HEK293 (cell line): ENCODE data around the gene CYP2B6.

ENCODE experiments used
- CTCF ChIA-PET: fragments of 350-600 bp; formaldehyde crosslinking; extraction: SDS; loops from one replicate; lab custom pipeline; 2021; ENCODE audit warnings: antibody characterized with exemption; lab: Yijun Ruan, JAX
- POLR2A ChIA-PET: fragments of 300-600 bp; formaldehyde crosslinking; extraction: SDS; loops from one replicate; lab custom pipeline; 2020; ENCODE audit warnings: antibody characterized with exemption, inconsistent platforms; lab: Yijun Ruan, JAX
- H3K27ac ChIP-seq: fragments of 200-500 bp; sonication (Bioruptor generic); 2 replicates; pipeline ENCODE4 v1.5.1; 2014; ENCODE audit warnings: low read depth, low read length, control low read depth, inconsistent platforms; ENCODE audit errors: extremely low read depth
- H3K36me3 ChIP-seq, 2 experiments: fragments of 200-500 bp in 1 of 2; sonication (Bioruptor generic) in 1 of 2; 1 replicate in 1 of 2; 2 replicates in 1 of 2; pipeline ENCODE4 v1.5.1; 2014 to 2017; ENCODE audit warnings: inconsistent platforms in 2 of 2, low read length in 2 of 2; ENCODE audit not compliant: control insufficient read depth in 2 of 2, insufficient read depth in 1 of 2
- H3K4me1 ChIP-seq: fragments of 200-500 bp; sonication (Bioruptor generic); 2 replicates; pipeline ENCODE4 v1.5.1; 2014; ENCODE audit warnings: mild to moderate bottlenecking, low read length, inconsistent platforms; ENCODE audit not compliant: control insufficient read depth, insufficient read depth
- H3K4me3 ChIP-seq: 2 replicates; pipeline ENCODE4 v1.5.1; 2011; ENCODE audit warnings: low read depth, mild to moderate bottlenecking, control low read depth, low read length, moderate library complexity
- H3K9me3 ChIP-seq: fragments of 200-500 bp; sonication (Bioruptor generic); 2 replicates; pipeline ENCODE4 v1.5.1; 2014; ENCODE audit warnings: low read depth, low read length, inconsistent platforms; ENCODE audit not compliant: control insufficient read depth, insufficient read depth
- MEIS1 ChIP-seq: sonication (generic); formaldehyde crosslinking; IDR thresholded peaks from 2 replicates; pipeline ENCODE4 v1.8.1; 2022; ENCODE audit warnings: missing genetic modification reagents, mild to moderate bottlenecking, borderline replicate concordance
- SCRT1 ChIP-seq: fragments of 450-650 bp; formaldehyde crosslinking; IDR thresholded peaks from 2 replicates; pipeline ENCODE4 v1.5.1; 2016; ENCODE audit warnings: missing biosample characterization, missing genetic modification characterization, borderline replicate concordance
- SP7 ChIP-seq: fragments of 450-650 bp; formaldehyde crosslinking; IDR thresholded peaks from 2 replicates; pipeline ENCODE4 v1.5.1; 2016; ENCODE audit warnings: missing biosample characterization, missing genetic modification characterization
- ZBTB26 ChIP-seq: fragments of 450-650 bp; formaldehyde crosslinking; optimal IDR thresholded peaks from 2 replicates; pipeline ENCODE3; 2016; ENCODE audit warnings: missing biosample characterization, mild to moderate bottlenecking, missing genetic modification characterization
- ZNF335 ChIP-seq: fragments of 450-650 bp; formaldehyde crosslinking; conservative IDR thresholded peaks from 2 replicates; pipeline ENCODE4 v1.5.1; 2016; ENCODE audit warnings: missing biosample characterization, missing genetic modification characterization
- ZNF341 ChIP-seq: fragments of 450-650 bp; formaldehyde crosslinking; IDR thresholded peaks from 2 replicates; pipeline ENCODE4; 2016; ENCODE audit warnings: low read depth, missing biosample characterization, missing genetic modification characterization
- ZNF391 ChIP-seq: fragments of 450-650 bp; formaldehyde crosslinking; IDR thresholded peaks from 2 replicates; pipeline ENCODE4 v1.5.1; 2016; ENCODE audit warnings: low read depth, missing biosample characterization, missing genetic modification characterization, borderline replicate concordance
- ZNF513 ChIP-seq: fragments of 450-650 bp; IDR thresholded peaks from 2 replicates; pipeline ENCODE4 v1.5.1; 2018; ENCODE audit warnings: missing biosample characterization, missing genetic modification characterization
- ZNF768 ChIP-seq: fragments of 450-650 bp; formaldehyde crosslinking; IDR thresholded peaks from 2 replicates; pipeline ENCODE4 v1.5.1; 2018; ENCODE audit warnings: missing biosample characterization, mild to moderate bottlenecking, missing genetic modification characterization
- ZNF785 ChIP-seq: fragments of 450-650 bp; formaldehyde crosslinking; IDR thresholded peaks from 2 replicates; pipeline ENCODE4 v1.5.1; 2016; ENCODE audit warnings: missing biosample characterization, missing genetic modification characterization
- ZSCAN30 ChIP-seq: fragments of 450-650 bp; IDR thresholded peaks from 2 replicates; pipeline ENCODE4 v1.5.1; 2018; ENCODE audit warnings: missing biosample characterization, mild to moderate bottlenecking, missing genetic modification characterization, moderate library complexity
- TF ChIP-seq, protein P1 (sequence below): fragments of 450-650 bp; formaldehyde crosslinking; IDR thresholded peaks from 2 replicates; pipeline ENCODE4 v1.5.1; 2016; ENCODE audit warnings: missing biosample characterization, missing genetic modification characterization
- TF ChIP-seq, protein P2 (sequence below): fragments of 450-650 bp; formaldehyde crosslinking; IDR thresholded peaks from 2 replicates; pipeline ENCODE4 v1.5.1; 2017; ENCODE audit warnings: missing biosample characterization, missing genetic modification characterization
- TF ChIP-seq, protein P3 (sequence below): fragments of 450-650 bp; formaldehyde crosslinking; IDR thresholded peaks from 2 replicates; pipeline ENCODE4 v1.5.1; 2016; ENCODE audit warnings: missing biosample characterization, missing genetic modification characterization
- TF ChIP-seq, protein P4 (sequence below): fragments of 450-650 bp; formaldehyde crosslinking; IDR thresholded peaks from 2 replicates; pipeline ENCODE4 v1.5.1; 2016; ENCODE audit warnings: missing biosample characterization, missing genetic modification characterization, borderline replicate concordance
- TF ChIP-seq, protein P5 (sequence below): fragments of 450-650 bp; formaldehyde crosslinking; IDR thresholded peaks from 2 replicates; pipeline ENCODE4 v1.5.1; 2016; ENCODE audit warnings: missing biosample characterization, missing genetic modification characterization

Gene CYP2B6

GRCh38 chr19:40974633-40975037 is 16.4 kb upstream of the CYP2B6 start (continued):
- TF ChIP-seq, protein P1, sequence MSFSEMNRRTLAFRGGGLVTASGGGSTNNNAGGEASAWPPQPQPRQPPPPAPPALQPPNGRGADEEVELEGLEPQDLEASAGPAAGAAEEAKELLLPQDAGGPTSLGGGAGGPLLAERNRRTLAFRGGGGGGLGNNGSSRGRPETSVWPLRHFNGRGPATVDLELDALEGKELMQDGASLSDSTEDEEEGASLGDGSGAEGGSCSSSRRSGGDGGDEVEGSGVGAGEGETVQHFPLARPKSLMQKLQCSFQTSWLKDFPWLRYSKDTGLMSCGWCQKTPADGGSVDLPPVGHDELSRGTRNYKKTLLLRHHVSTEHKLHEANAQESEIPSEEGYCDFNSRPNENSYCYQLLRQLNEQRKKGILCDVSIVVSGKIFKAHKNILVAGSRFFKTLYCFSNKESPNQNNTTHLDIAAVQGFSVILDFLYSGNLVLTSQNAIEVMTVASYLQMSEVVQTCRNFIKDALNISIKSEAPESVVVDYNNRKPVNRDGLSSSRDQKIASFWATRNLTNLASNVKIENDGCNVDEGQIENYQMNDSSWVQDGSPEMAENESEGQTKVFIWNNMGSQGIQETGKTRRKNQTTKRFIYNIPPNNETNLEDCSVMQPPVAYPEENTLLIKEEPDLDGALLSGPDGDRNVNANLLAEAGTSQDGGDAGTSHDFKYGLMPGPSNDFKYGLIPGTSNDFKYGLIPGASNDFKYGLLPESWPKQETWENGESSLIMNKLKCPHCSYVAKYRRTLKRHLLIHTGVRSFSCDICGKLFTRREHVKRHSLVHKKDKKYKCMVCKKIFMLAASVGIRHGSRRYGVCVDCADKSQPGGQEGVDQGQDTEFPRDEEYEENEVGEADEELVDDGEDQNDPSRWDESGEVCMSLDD (tag by site-specific recombination) = peak; percentile 72; the same call in 1 of the 2 replicates
- TF ChIP-seq ZNF335 (peak; percentile 27), SP7 (tag by site-specific recombination) (peak; percentile 15; the same call in 1 of the 2 replicates), ZNF391 (tag by site-specific recombination) (peak; percentile 55; the same call in 1 of the 2 replicates), SCRT1 (tag by site-specific recombination) (peak; percentile 100), ZSCAN30 (tag by site-specific recombination) (0 out of 2 replicates have a peak, but pooled peaks have one; percentile 37), ZBTB26 (peak; percentile 13), ZNF513 (tag by site-specific recombination) (peak; percentile 14; the same call in 1 of the 2 replicates), ZNF768 (tag by site-specific recombination) (peak; percentile 67), ZNF341 (tag by site-specific recombination) (peak; percentile 69)
- TF ChIP-seq, protein P2, sequence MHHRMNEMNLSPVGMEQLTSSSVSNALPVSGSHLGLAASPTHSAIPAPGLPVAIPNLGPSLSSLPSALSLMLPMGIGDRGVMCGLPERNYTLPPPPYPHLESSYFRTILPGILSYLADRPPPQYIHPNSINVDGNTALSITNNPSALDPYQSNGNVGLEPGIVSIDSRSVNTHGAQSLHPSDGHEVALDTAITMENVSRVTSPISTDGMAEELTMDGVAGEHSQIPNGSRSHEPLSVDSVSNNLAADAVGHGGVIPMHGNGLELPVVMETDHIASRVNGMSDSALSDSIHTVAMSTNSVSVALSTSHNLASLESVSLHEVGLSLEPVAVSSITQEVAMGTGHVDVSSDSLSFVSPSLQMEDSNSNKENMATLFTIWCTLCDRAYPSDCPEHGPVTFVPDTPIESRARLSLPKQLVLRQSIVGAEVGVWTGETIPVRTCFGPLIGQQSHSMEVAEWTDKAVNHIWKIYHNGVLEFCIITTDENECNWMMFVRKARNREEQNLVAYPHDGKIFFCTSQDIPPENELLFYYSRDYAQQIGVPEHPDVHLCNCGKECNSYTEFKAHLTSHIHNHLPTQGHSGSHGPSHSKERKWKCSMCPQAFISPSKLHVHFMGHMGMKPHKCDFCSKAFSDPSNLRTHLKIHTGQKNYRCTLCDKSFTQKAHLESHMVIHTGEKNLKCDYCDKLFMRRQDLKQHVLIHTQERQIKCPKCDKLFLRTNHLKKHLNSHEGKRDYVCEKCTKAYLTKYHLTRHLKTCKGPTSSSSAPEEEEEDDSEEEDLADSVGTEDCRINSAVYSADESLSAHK = no peak
- TF ChIP-seq, protein P3, sequence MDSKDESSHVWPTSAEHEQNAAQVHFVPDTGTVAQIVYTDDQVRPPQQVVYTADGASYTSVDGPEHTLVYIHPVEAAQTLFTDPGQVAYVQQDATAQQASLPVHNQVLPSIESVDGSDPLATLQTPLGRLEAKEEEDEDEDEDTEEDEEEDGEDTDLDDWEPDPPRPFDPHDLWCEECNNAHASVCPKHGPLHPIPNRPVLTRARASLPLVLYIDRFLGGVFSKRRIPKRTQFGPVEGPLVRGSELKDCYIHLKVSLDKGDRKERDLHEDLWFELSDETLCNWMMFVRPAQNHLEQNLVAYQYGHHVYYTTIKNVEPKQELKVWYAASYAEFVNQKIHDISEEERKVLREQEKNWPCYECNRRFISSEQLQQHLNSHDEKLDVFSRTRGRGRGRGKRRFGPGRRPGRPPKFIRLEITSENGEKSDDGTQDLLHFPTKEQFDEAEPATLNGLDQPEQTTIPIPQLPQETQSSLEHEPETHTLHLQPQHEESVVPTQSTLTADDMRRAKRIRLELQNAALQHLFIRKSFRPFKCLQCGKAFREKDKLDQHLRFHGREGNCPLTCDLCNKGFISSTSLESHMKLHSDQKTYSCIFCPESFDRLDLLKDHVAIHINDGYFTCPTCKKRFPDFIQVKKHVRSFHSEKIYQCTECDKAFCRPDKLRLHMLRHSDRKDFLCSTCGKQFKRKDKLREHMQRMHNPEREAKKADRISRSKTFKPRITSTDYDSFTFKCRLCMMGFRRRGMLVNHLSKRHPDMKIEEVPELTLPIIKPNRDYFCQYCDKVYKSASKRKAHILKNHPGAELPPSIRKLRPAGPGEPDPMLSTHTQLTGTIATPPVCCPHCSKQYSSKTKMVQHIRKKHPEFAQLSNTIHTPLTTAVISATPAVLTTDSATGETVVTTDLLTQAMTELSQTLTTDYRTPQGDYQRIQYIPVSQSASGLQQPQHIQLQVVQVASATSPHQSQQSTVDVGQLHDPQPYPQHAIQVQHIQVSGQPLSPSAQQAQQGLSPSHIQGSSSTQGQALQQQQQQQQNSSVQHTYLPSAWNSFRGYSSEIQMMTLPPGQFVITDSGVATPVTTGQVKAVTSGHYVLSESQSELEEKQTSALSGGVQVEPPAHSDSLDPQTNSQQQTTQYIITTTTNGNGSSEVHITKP (tag by site-specific recombination) = 0 out of 2 replicates have a peak, but pooled peaks have one; percentile 14

DNA sequence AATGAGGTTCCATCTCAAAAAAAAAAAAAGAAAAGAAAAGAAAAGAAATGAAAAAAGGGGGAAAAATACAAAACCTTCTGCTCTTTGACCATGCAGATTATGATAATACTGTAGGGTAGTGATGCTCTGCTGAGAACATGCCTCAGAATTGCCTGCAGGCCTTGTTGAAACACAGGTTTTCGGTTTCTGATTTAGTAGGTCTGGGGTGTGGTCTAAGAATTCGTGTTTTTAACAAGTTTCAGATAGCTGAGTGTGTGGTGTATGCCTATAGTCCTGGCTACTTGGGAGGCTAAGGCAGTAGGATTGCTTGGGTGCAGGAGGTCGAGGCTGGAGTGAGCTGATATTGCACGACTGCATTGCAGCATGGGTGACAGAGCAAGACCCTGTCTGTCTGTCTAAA is 14.9 kb upstream of the CYP2B6 start:
- POLR2A ChIA-PET = interaction anchor here (0.7 kb wide), 1 partner anchor 313 kb away, joined by 3 read pairs; no protein-coding TSS in a partner anchor
- peak; percentile 4 for TF ChIP-seq ZBTB26
- TF ChIP-seq, protein P4, sequence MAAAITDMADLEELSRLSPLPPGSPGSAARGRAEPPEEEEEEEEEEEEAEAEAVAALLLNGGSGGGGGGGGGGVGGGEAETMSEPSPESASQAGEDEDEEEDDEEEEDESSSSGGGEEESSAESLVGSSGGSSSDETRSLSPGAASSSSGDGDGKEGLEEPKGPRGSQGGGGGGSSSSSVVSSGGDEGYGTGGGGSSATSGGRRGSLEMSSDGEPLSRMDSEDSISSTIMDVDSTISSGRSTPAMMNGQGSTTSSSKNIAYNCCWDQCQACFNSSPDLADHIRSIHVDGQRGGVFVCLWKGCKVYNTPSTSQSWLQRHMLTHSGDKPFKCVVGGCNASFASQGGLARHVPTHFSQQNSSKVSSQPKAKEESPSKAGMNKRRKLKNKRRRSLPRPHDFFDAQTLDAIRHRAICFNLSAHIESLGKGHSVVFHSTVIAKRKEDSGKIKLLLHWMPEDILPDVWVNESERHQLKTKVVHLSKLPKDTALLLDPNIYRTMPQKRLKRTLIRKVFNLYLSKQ (tag by site-specific recombination) = no peak
- TF ChIP-seq, protein P5, sequence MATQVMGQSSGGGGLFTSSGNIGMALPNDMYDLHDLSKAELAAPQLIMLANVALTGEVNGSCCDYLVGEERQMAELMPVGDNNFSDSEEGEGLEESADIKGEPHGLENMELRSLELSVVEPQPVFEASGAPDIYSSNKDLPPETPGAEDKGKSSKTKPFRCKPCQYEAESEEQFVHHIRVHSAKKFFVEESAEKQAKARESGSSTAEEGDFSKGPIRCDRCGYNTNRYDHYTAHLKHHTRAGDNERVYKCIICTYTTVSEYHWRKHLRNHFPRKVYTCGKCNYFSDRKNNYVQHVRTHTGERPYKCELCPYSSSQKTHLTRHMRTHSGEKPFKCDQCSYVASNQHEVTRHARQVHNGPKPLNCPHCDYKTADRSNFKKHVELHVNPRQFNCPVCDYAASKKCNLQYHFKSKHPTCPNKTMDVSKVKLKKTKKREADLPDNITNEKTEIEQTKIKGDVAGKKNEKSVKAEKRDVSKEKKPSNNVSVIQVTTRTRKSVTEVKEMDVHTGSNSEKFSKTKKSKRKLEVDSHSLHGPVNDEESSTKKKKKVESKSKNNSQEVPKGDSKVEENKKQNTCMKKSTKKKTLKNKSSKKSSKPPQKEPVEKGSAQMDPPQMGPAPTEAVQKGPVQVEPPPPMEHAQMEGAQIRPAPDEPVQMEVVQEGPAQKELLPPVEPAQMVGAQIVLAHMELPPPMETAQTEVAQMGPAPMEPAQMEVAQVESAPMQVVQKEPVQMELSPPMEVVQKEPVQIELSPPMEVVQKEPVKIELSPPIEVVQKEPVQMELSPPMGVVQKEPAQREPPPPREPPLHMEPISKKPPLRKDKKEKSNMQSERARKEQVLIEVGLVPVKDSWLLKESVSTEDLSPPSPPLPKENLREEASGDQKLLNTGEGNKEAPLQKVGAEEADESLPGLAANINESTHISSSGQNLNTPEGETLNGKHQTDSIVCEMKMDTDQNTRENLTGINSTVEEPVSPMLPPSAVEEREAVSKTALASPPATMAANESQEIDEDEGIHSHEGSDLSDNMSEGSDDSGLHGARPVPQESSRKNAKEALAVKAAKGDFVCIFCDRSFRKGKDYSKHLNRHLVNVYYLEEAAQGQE = no peak
- no peak for TF ChIP-seq MEIS1 (CRISPR knock-in tag)
- no peak for TF ChIP-seq ZNF785 (tag by site-specific recombination)

More for the DNA sequence above, 14.9 kb upstream of the CYP2B6 start:
- Histone ChIP-seq H3K4me1 (no peaks in the 10 kb centered on the region), H3K4me3 (no peak overlapping the region), H3K36me3 (no peaks in the 10 kb centered on the region), H3K27ac (no peak overlapping the region), H3K9me3 (no peaks in the 10 kb centered on the region)
- CTCF ChIA-PET = interaction anchor here (0.6 to 2.9 kb wide), 12 partner anchors 10 to 313 kb away, joined by 3 to 24 read pairs (median 4); no protein-coding TSS in a partner anchor
